Astrocyte (in vitro differentiated cells and primary cell): Measurements from ENCODE around the gene HIC1.

ENCODE experiments used
- CTCF ChIP-seq: IDR thresholded peaks from 2 replicates; pipeline ENCODE4 v1.5.1; 2011; ENCODE audit warnings: low read depth, mild to moderate bottlenecking, inconsistent platforms, low read length, moderate library complexity; ENCODE audit not compliant: insufficient read depth
- EZH2 ChIP-seq: IDR thresholded peaks from 2 replicates; pipeline ENCODE4 v1.6.1; 2012; ENCODE audit warnings: mild to moderate bottlenecking, low read length, inconsistent platforms; ENCODE audit not compliant: insufficient read depth

GRCh38 chr17:2055292-2056205 is 646 bp downstream of the HIC1 start:
- TF ChIP-seq CTCF, result no peak
- no peak for TF ChIP-seq EZH2
